ENCODE results near the gene OR52J3.

Gene OR52J3

DNA sequence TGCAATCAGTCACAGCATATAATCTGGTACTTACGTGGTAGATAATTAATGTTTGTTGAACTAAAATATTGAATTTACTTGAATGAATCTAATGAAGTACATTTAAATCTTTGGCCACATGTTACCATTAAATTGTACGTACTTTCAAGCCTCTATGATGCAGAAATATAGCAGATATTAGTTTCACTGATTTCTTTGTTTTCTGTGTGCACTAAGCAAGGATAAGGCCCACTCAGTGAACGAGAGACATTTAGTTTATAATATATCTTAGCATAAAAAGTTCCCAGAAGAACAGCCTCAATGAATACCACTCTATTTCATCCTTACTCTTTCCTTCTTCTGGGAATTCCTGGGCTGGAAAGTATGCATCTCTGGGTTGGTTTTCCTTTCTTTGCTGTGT is 22.9 kb downstream of the OR52J3 start, which contains the start of gene OR52E1:
TSS of gene OR52E1 (plus strand) at position 301 of the 400 bp plus-strand sequence.
- TF ChIP-seq, protein P1, sequence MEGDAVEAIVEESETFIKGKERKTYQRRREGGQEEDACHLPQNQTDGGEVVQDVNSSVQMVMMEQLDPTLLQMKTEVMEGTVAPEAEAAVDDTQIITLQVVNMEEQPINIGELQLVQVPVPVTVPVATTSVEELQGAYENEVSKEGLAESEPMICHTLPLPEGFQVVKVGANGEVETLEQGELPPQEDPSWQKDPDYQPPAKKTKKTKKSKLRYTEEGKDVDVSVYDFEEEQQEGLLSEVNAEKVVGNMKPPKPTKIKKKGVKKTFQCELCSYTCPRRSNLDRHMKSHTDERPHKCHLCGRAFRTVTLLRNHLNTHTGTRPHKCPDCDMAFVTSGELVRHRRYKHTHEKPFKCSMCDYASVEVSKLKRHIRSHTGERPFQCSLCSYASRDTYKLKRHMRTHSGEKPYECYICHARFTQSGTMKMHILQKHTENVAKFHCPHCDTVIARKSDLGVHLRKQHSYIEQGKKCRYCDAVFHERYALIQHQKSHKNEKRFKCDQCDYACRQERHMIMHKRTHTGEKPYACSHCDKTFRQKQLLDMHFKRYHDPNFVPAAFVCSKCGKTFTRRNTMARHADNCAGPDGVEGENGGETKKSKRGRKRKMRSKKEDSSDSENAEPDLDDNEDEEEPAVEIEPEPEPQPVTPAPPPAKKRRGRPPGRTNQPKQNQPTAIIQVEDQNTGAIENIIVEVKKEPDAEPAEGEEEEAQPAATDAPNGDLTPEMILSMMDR (IDR thresholded peaks at IDR 0.05), result no peak

DNA sequence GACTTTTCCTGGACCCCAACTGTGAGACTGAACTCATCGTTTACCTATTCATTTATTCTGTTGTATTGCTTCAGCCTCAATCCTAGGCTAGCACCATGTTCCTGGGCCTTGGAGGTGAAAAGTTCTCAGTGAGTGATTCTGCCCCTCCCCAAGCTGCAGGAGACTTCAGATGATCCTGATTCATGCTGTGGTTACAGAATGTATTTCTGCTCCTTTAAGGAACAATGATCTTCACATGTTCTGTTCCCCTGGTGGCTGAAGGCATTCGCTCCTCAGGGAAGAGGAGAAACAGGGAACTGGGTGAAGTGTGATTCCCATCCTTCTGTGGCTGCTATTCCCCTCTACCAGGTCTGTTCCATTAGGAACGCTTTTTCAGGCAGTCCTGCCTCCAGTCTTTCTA is 25.5 kb downstream of the OR52J3 start:
- TF ChIP-seq, protein P1 (IDR thresholded peaks at IDR 0.05), result no peak

DNA sequence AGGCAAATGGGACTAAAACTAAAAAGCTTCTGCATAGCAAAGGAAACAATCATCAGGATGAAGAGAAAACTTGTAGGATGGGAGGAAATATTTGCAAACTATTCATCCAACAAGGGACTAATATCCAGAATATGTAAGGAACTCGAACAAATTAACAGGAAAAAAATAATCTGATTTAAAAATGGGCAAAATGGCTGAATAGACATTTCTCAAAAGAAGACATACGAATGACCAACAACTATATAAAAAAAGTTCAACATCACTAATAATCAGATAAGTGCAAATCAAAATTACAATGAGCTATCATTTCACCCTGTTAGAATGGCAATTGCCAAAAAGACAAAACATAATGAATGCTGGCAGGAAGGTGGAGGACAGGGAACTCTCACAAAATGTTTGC is 35.1 kb downstream of the OR52J3 start:
- TF ChIP-seq, protein P1 (IDR thresholded peaks at IDR 0.05), result no peak

DNA sequence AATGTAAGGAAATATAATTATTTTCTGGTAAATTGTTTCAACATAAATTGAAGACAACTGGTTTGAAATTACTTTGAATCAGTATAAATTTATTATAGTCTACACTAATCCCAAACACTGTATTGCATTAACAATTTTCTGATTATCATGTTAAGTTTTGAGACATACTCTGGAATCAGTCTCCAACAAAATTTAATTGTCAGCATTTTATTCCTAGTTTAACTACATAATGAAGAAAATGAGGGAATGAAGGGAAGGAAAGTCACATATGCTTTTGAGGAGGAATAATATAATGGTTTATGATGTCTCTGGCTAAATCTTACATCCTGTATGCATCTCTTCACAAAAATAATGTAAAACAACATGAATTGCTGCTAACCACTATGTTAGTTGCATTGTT is 37.3 kb downstream of the OR52J3 start:
- TF ChIP-seq, protein P1 (IDR thresholded peaks at IDR 0.05), result no peak

DNA sequence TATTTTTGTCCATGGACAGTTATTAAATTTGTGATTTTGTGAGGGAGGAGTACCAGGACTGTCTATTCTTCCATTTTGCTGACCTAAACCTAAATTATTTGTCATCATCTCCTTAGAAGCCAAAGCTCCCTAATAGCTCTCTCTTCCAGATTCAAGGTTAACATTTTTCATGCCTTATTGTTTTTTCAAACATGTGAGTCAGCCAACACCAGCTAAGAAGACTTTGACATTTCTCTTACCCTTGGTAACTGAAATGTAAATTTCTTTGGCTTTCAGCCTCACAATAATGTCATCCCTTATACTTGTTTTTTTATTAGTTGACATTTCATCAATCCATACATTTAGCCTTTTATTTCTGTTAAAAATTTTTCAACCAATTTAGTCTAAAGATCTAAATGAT is 42.2 kb downstream of the OR52J3 start:
- TF ChIP-seq, protein P1 (IDR thresholded peaks at IDR 0.05), result no peak

DNA sequence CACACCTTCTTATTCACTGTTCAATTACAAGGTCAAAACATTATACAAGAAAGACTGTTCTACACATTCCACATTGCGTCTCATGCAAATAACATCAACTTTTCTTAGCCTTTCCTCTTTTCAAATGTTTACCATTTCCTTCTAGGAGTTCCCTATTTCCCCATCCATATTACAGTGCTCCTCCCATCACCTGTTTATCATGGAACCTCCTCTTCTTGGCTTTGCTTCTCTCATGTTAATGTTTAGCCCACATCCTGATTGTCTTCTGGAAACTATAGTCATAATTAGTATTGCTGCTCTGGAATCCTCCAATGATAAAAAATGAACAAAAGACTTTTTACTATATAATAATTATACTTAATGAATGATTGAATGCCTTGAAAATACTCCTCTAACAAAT is 44.3 kb downstream of the OR52J3 start:
- TF ChIP-seq, protein P1 (IDR thresholded peaks at IDR 0.05), result no peak

DNA sequence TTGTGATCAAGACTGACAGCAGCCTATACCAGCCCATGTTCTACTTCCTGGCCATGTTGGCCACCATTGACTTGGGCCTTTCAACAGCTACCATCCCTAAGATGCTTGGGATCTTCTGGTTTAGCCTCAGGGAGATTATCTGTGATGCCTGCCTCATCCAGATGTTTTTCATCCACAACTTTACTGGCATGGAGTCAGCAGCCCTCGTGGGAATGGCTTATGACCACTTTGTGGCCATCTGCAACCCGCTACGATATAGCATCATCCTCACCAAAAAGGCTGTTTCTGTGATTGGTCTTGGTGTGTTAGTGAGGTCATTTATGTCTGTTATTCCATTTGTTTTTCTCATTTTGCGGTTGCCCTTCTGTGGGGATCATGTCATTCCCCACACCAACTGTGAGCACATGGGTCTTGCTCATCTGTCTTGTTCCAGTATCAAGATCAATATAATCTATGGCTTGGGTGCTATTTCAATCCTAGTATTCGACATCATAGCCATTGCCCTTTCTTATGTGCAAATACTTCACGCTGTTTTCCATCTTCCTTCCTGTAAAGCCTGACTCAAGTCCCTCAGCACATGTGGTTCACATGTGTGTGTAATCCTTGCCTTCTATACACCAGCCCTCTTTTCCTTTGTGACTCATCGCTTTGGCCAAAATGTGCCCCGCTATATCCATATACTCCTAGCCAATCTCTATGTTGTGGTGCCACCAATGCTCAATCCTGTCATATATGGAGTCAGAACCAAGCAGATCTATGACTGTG is 46.7 kb downstream of the OR52J3 start:
- TF ChIP-seq, protein P1 (IDR thresholded peaks at IDR 0.05), result no peak
